ENCODE data around the gene PGLYRP2. TPM values are rescaled to one million over a fixed set of nuclear protein-coding genes. Genes with fewer than 3 reads are reported as not detected.
"Not testable (repeated sequence)": the region's sequence is repeated elsewhere in the genome, so short reads cannot be mapped to it uniquely, and the experiment has no call there.

The PGLYRP2 gene
- total RNA-seq, 1 experiment from 2014 or later = not detected

- in situ Hi-C loops (cut with HindIII; ENCODE audit: low pct_unique_long_range_greater_than_20kb, low sequenced_read_pairs) = no loop called here
- no peak for DNase-seq (ENCODE audit: low read depth)
Observed at GRCh38 chr19:15498156-15498858, 19.0 kb upstream of the PGLYRP2 start.

- in situ Hi-C loops (cut with HindIII; ENCODE audit: low pct_unique_long_range_greater_than_20kb, low sequenced_read_pairs) = no loop called here
- DNase-seq (ENCODE audit: low read depth) = no peak
Observed at GRCh38 chr19:15495151-15495550, 15.8 kb upstream of the PGLYRP2 start.

GRCh38 chr19:15488489-15489226 is 9.4 kb upstream of the PGLYRP2 start:
- DNase-seq (ENCODE audit: low read depth) = no peak
- in situ Hi-C loops (cut with HindIII; ENCODE audit: low pct_unique_long_range_greater_than_20kb, low sequenced_read_pairs) = no loop called here

- in situ Hi-C loops (cut with HindIII; ENCODE audit: low pct_unique_long_range_greater_than_20kb, low sequenced_read_pairs) = no loop called here
Observed at GRCh38 chr19:15487038-15487437, 7.7 kb upstream of the PGLYRP2 start.

GRCh38 chr19:15485768-15486167 is 6.5 kb upstream of the PGLYRP2 start:
- in situ Hi-C loops (cut with HindIII; ENCODE audit: low pct_unique_long_range_greater_than_20kb, low sequenced_read_pairs); DNase-seq (ENCODE audit: low read depth): not testable (repeated sequence)

More at GRCh38 chr19:15487038-15487437, 7.7 kb upstream of the PGLYRP2 start:
- DNase-seq (ENCODE audit: low read depth) = no peak

- in situ Hi-C loops (cut with HindIII; ENCODE audit: low pct_unique_long_range_greater_than_20kb, low sequenced_read_pairs); DNase-seq (ENCODE audit: low read depth): not testable (repeated sequence)
Observed at GRCh38 chr19:15480996-15481395, 1.7 kb upstream of the PGLYRP2 start.

- no peak for DNase-seq (ENCODE audit: low read depth)
Observed at GRCh38 chr19:15476325-15476724, 3.0 kb downstream of the PGLYRP2 start.

GRCh38 chr19:15475611-15476010 is 3.7 kb downstream of the PGLYRP2 start:
- in situ Hi-C loops (cut with HindIII; ENCODE audit: low pct_unique_long_range_greater_than_20kb, low sequenced_read_pairs) = no loop called here
- DNase-seq (ENCODE audit: low read depth) = no peak

More at GRCh38 chr19:15476325-15476724, 3.0 kb downstream of the PGLYRP2 start:
- in situ Hi-C loops (cut with HindIII; ENCODE audit: low pct_unique_long_range_greater_than_20kb, low sequenced_read_pairs) = no loop called here

- no peak for DNase-seq (ENCODE audit: low read depth)
- in situ Hi-C loops (cut with HindIII; ENCODE audit: low pct_unique_long_range_greater_than_20kb, low sequenced_read_pairs) = no loop called here
Observed at GRCh38 chr19:15475169-15475568, 4.1 kb downstream of the PGLYRP2 start.

GRCh38 chr19:15473821-15474220 is 5.5 kb downstream of the PGLYRP2 start:
- DNase-seq (ENCODE audit: low read depth); in situ Hi-C loops (cut with HindIII; ENCODE audit: low pct_unique_long_range_greater_than_20kb, low sequenced_read_pairs): not testable (repeated sequence)

GRCh38 chr19:15471639-15472101 is 7.6 kb downstream of the PGLYRP2 start:
- no peak for DNase-seq (ENCODE audit: low read depth)
- in situ Hi-C loops (cut with HindIII; ENCODE audit: low pct_unique_long_range_greater_than_20kb, low sequenced_read_pairs) = no loop called here

GRCh38 chr19:15469513-15470297 is 9.6 kb downstream of the PGLYRP2 start:
- DNase-seq (ENCODE audit: low read depth) = no peak

GRCh38 chr19:15468675-15469512 is 10.4 kb downstream of the PGLYRP2 start:
- no peak for DNase-seq (ENCODE audit: low read depth)
- in situ Hi-C loops (cut with HindIII; ENCODE audit: low pct_unique_long_range_greater_than_20kb, low sequenced_read_pairs) = no loop called here

More at GRCh38 chr19:15469513-15470297, 9.6 kb downstream of the PGLYRP2 start:
- in situ Hi-C loops (cut with HindIII; ENCODE audit: low pct_unique_long_range_greater_than_20kb, low sequenced_read_pairs) = no loop called here

GRCh38 chr19:15467734-15468214 is 11.5 kb downstream of the PGLYRP2 start:
- no peak for DNase-seq (ENCODE audit: low read depth)
- in situ Hi-C loops (cut with HindIII; ENCODE audit: low pct_unique_long_range_greater_than_20kb, low sequenced_read_pairs) = no loop called here

GRCh38 chr19:15466851-15467733 is 12.2 kb downstream of the PGLYRP2 start:
- in situ Hi-C loops (cut with HindIII; ENCODE audit: low pct_unique_long_range_greater_than_20kb, low sequenced_read_pairs) = no loop called here

GRCh38 chr19:15464394-15465385 is 14.6 kb downstream of the PGLYRP2 start, which contains the start of gene RASAL3:
Gene RASAL3, minus strand, starts transcription at chr19:15464544. Its CDS starts 186 bp downstream, at chr19:15464358.
- DNase-seq (ENCODE audit: low read depth) = no peak
- in situ Hi-C loops (cut with HindIII; ENCODE audit: low pct_unique_long_range_greater_than_20kb, low sequenced_read_pairs) = no loop called here

More at GRCh38 chr19:15466851-15467733, 12.2 kb downstream of the PGLYRP2 start:
- peak; percentile 29 for DNase-seq (ENCODE audit: low read depth)

Measured in Caki2 (cell line).